HEK293 (cell line): Measurements from ENCODE around the gene RNASEH1.

ENCODE experiments used
- KLF1 ChIP-seq: fragments of 450-650 bp; formaldehyde crosslinking; IDR thresholded peaks from 2 replicates; pipeline ENCODE4 v1.5.1; 2016; ENCODE audit warnings: missing biosample characterization, missing genetic modification characterization
- KLF10 ChIP-seq: fragments of 450-650 bp; IDR thresholded peaks from 2 replicates; pipeline ENCODE4 v1.5.1; 2018; ENCODE audit warnings: missing biosample characterization, mild to moderate bottlenecking, missing genetic modification characterization
- KLF16 ChIP-seq: fragments of 450-650 bp; formaldehyde crosslinking; IDR thresholded peaks from 2 replicates; pipeline ENCODE4 v1.5.1; 2017; ENCODE audit warnings: missing biosample characterization, missing genetic modification characterization
- KLF8 ChIP-seq: fragments of 450-650 bp; formaldehyde crosslinking; IDR thresholded peaks from 2 replicates; pipeline ENCODE4 v1.5.1; 2016; ENCODE audit warnings: missing biosample characterization, missing genetic modification characterization
- SCRT2 ChIP-seq: fragments of 450-650 bp; formaldehyde crosslinking; IDR thresholded peaks from 2 replicates; pipeline ENCODE4 v1.5.1; 2016; ENCODE audit warnings: missing biosample characterization, missing genetic modification characterization
- SP3 ChIP-seq: fragments of 450-650 bp; formaldehyde crosslinking; IDR thresholded peaks from 2 replicates; pipeline ENCODE4 v1.5.1; 2016; ENCODE audit warnings: missing biosample characterization, missing genetic modification characterization
- ZBTB49 ChIP-seq: fragments of 450-650 bp; formaldehyde crosslinking; IDR thresholded peaks from 2 replicates; pipeline ENCODE4 v1.5.1; 2016; ENCODE audit warnings: missing biosample characterization, missing genetic modification characterization, low read depth
- ZFP69B ChIP-seq: fragments of 450-650 bp; formaldehyde crosslinking; IDR thresholded peaks from 2 replicates; pipeline ENCODE4 v1.5.1; 2016; ENCODE audit warnings: missing biosample characterization, missing genetic modification characterization
- ZIC2 ChIP-seq: fragments of 450-650 bp; formaldehyde crosslinking; IDR thresholded peaks from 2 replicates; pipeline ENCODE4 v1.5.1; 2016; ENCODE audit warnings: missing biosample characterization, missing genetic modification characterization
- ZNF121 ChIP-seq: fragments of 450-650 bp; formaldehyde crosslinking; IDR thresholded peaks from 2 replicates; pipeline ENCODE4 v1.5.1; 2016; ENCODE audit warnings: missing biosample characterization, missing genetic modification characterization
- ZNF146 ChIP-seq: fragments of 450-650 bp; formaldehyde crosslinking; IDR thresholded peaks from 2 replicates; pipeline ENCODE4 v1.5.1; 2016; ENCODE audit warnings: missing biosample characterization, missing genetic modification characterization
- ZNF16 ChIP-seq: fragments of 450-650 bp; formaldehyde crosslinking; IDR thresholded peaks from 2 replicates; pipeline ENCODE4 v1.5.1; 2016; ENCODE audit warnings: low read depth, missing biosample characterization, missing genetic modification characterization
- ZNF18 ChIP-seq: fragments of 450-650 bp; formaldehyde crosslinking; IDR thresholded peaks from 2 replicates; pipeline ENCODE4 v1.5.1; 2016; ENCODE audit warnings: missing biosample characterization, missing genetic modification characterization
- ZNF223 ChIP-seq: fragments of 450-650 bp; formaldehyde crosslinking; IDR thresholded peaks from 2 replicates; pipeline ENCODE4 v1.5.1; 2016; ENCODE audit warnings: missing biosample characterization, missing genetic modification characterization
- ZNF23 ChIP-seq: fragments of 450-650 bp; formaldehyde crosslinking; IDR thresholded peaks from 2 replicates; pipeline ENCODE4 v1.5.1; 2016; ENCODE audit warnings: missing biosample characterization, missing genetic modification characterization, borderline replicate concordance
- ZNF266 ChIP-seq: fragments of 450-650 bp; formaldehyde crosslinking; IDR thresholded peaks from 2 replicates; pipeline ENCODE4 v1.5.1; 2016; ENCODE audit warnings: missing biosample characterization, missing genetic modification characterization, low read depth
- ZNF324 ChIP-seq: fragments of 450-650 bp; formaldehyde crosslinking; IDR thresholded peaks from 2 replicates; pipeline ENCODE4 v1.5.1; 2016; ENCODE audit warnings: missing biosample characterization, missing genetic modification characterization
- ZNF354C ChIP-seq: fragments of 450-650 bp; formaldehyde crosslinking; IDR thresholded peaks from 2 replicates; pipeline ENCODE4 v1.5.1; 2016; ENCODE audit warnings: missing biosample characterization, missing genetic modification characterization, low read depth, borderline replicate concordance
- ZNF391 ChIP-seq: fragments of 450-650 bp; formaldehyde crosslinking; IDR thresholded peaks from 2 replicates; pipeline ENCODE4 v1.5.1; 2016; ENCODE audit warnings: low read depth, missing biosample characterization, missing genetic modification characterization, borderline replicate concordance
- ZNF544 ChIP-seq: fragments of 450-650 bp; formaldehyde crosslinking; IDR thresholded peaks from 2 replicates; pipeline ENCODE4 v1.5.0; 2017; ENCODE audit warnings: missing biosample characterization, missing genetic modification characterization
- ZSCAN18 ChIP-seq: fragments of 450-650 bp; formaldehyde crosslinking; IDR thresholded peaks from 2 replicates; pipeline ENCODE4 v1.5.1; 2016; ENCODE audit warnings: missing biosample characterization, missing genetic modification characterization
- TF ChIP-seq, protein P1 (sequence below): fragments of 450-650 bp; formaldehyde crosslinking; conservative IDR thresholded peaks from 2 replicates; pipeline ENCODE4 v1.5.1; 2016; ENCODE audit warnings: low read depth, missing biosample characterization, missing genetic modification characterization
- TF ChIP-seq, protein P2 (sequence below): fragments of 450-650 bp; formaldehyde crosslinking; IDR thresholded peaks from 2 replicates; pipeline ENCODE4 v1.5.1; 2016; ENCODE audit warnings: missing biosample characterization, missing genetic modification characterization
- TF ChIP-seq, protein P3 (sequence below): fragments of 450-650 bp; formaldehyde crosslinking; IDR thresholded peaks from 2 replicates; pipeline ENCODE4 v1.5.1; 2016; ENCODE audit warnings: missing biosample characterization, missing genetic modification characterization
- TF ChIP-seq, protein P4 (sequence below): fragments of 450-650 bp; formaldehyde crosslinking; optimal IDR thresholded peaks from 2 replicates; pipeline ENCODE3; 2016; ENCODE audit warnings: missing biosample characterization, mild to moderate bottlenecking, missing genetic modification characterization

RNASEH1 gene

DNA sequence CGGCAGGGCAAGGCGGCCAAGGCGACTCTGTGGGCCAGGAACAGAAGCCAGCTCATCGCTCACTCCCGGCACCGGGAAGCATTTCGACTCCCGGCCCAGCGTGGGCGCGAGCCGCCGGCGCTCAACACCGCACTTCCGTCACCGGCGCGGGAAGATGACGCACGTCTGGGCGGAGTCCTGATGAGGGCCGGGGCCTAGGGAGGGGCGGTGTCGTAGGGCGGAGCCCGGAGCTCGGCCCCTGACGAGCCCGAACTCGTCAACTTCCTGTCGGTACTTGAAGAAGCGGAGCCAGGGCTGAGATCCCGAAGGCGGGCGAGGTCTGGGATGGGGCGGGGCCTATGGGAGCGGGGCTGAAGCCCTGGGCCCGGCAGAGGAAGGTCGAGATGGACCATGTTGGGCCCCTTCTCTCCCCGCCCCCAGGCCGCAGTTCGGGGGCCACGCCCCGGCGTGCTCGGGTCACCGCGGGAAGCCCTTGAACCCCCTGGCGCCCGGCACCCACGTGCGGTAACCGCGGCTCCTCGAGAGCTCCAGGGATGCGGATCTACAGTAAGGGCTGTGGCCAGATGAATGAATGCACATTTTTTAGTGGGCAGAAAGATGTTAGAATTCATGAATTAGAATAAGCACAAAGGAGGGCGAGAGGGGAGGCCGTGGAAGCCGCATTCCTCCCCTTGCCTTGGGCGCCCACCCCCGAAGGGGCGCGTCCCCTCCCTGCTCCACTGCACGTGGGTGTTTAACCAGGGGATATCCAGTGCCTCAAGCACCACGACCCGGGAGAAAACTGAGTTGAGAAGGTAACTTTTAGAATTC lies at the start of gene RNASEH1 (continued):
- peak; percentile 80 for TF ChIP-seq KLF1 (tag by site-specific recombination)
- TF ChIP-seq, protein P1, sequence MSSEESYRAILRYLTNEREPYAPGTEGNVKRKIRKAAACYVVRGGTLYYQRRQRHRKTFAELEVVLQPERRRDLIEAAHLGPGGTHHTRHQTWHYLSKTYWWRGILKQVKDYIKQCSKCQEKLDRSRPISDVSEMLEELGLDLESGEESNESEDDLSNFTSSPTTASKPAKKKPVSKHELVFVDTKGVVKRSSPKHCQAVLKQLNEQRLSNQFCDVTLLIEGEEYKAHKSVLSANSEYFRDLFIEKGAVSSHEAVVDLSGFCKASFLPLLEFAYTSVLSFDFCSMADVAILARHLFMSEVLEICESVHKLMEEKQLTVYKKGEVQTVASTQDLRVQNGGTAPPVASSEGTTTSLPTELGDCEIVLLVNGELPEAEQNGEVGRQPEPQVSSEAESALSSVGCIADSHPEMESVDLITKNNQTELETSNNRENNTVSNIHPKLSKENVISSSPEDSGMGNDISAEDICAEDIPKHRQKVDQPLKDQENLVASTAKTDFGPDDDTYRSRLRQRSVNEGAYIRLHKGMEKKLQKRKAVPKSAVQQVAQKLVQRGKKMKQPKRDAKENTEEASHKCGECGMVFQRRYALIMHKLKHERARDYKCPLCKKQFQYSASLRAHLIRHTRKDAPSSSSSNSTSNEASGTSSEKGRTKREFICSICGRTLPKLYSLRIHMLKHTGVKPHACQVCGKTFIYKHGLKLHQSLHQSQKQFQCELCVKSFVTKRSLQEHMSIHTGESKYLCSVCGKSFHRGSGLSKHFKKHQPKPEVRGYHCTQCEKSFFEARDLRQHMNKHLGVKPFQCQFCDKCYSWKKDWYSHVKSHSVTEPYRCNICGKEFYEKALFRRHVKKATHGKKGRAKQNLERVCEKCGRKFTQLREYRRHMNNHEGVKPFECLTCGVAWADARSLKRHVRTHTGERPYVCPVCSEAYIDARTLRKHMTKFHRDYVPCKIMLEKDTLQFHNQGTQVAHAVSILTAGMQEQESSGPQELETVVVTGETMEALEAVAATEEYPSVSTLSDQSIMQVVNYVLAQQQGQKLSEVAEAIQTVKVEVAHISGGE (tag by site-specific recombination), result peak; percentile 85
- no peak for TF ChIP-seq SCRT2 (tag by site-specific recombination)
- peak; percentile 98 for TF ChIP-seq SP3 (tag by site-specific recombination)
- TF ChIP-seq, protein P2, sequence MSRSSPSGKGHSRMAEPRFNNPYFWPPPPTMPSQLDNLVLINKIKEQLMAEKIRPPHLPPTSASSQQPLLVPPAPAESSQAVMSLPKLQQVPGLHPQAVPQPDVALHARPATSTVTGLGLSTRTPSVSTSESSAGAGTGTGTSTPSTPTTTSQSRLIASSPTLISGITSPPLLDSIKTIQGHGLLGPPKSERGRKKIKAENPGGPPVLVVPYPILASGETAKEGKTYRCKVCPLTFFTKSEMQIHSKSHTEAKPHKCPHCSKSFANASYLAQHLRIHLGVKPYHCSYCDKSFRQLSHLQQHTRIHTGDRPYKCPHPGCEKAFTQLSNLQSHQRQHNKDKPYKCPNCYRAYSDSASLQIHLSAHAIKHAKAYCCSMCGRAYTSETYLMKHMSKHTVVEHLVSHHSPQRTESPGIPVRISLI (tag by site-specific recombination), result no peak
- no peak for TF ChIP-seq ZNF23 (tag by site-specific recombination)
- peak; percentile 94 for TF ChIP-seq KLF8
- TF ChIP-seq ZIC2 (tag by site-specific recombination), result peak; percentile 65
- no peak for TF ChIP-seq ZNF146 (tag by site-specific recombination)
- TF ChIP-seq ZNF391, result peak; percentile 70; the same call in 1 of the 2 replicates
- no peak for TF ChIP-seq ZNF266 (tag by site-specific recombination)
- TF ChIP-seq ZNF544 (tag by site-specific recombination), result no peak
- TF ChIP-seq ZNF121, result no peak
- peak; percentile 75 for TF ChIP-seq KLF10 (tag by site-specific recombination)
- TF ChIP-seq, protein P3, sequence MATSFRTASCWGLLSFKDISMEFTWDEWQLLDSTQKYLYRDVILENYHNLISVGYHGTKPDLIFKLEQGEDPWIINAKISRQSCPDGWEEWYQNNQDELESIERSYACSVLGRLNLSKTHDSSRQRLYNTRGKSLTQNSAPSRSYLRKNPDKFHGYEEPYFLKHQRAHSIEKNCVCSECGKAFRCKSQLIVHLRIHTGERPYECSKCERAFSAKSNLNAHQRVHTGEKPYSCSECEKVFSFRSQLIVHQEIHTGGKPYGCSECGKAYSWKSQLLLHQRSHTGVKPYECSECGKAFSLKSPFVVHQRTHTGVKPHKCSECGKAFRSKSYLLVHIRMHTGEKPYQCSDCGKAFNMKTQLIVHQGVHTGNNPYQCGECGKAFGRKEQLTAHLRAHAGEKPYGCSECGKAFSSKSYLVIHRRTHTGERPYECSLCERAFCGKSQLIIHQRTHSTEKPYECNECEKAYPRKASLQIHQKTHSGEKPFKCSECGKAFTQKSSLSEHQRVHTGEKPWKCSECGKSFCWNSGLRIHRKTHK (tag by site-specific recombination), result no peak
- TF ChIP-seq, protein P4, sequence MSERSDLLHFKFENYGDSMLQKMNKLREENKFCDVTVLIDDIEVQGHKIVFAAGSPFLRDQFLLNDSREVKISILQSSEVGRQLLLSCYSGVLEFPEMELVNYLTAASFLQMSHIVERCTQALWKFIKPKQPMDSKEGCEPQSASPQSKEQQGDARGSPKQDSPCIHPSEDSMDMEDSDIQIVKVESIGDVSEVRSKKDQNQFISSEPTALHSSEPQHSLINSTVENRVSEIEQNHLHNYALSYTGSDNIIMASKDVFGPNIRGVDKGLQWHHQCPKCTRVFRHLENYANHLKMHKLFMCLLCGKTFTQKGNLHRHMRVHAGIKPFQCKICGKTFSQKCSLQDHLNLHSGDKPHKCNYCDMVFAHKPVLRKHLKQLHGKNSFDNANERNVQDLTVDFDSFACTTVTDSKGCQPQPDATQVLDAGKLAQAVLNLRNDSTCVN (tag by site-specific recombination), result peak; percentile 71
- TF ChIP-seq ZBTB49 (tag by site-specific recombination), result no peak
- TF ChIP-seq ZNF223 (tag by site-specific recombination), result no peak
- TF ChIP-seq ZNF324, result no peak
- TF ChIP-seq KLF16 (tag by site-specific recombination), result no peak
- no peak for TF ChIP-seq ZNF354C
- TF ChIP-seq ZFP69B (tag by site-specific recombination), result peak; percentile 26; the same call in 1 of the 2 replicates
- TF ChIP-seq ZNF18, result no peak
- TF ChIP-seq ZNF16 (tag by site-specific recombination), result no peak
- TF ChIP-seq ZSCAN18, result no peak
